HG02798 (cell line): ENCODE results near the gene PRR30.
"Not testable (repeated sequence)": the region's sequence is repeated elsewhere in the genome, so short reads cannot be mapped to it uniquely, and the experiment has no call there.

ENCODE experiments used
- ATAC-seq: cut with Tn5 transposase; IDR thresholded peaks from one replicate; pipeline ENCODE4 v1.9.1; 2021; ENCODE audit warnings: mild to moderate bottlenecking; ENCODE audit not compliant: unreplicated experiment, poor library complexity

The PRR30 gene

GRCh38 chr2:27139310-27139709 is at the start of gene PRR30:
Gene PRR30 (minus strand): TSS chr2:27139410. CDS start chr2:27138329, 1,081 bp downstream.
- no peak for ATAC-seq

GRCh38 chr2:27186613-27187345 is 47.6 kb upstream of the PRR30 start:
- ATAC-seq: no peak

- no peak for ATAC-seq
These were observed 46.3 kb upstream of the PRR30 start for GRCh38 chr2:27185331-27186026.

- no peak for ATAC-seq
These were observed 44.9 kb upstream of the PRR30 start for GRCh38 chr2:27184115-27184514.

GRCh38 chr2:27182346-27182745 is 43.1 kb upstream of the PRR30 start:
- ATAC-seq: no peak

- no peak for ATAC-seq
These were observed 40.3 kb upstream of the PRR30 start for GRCh38 chr2:27179344-27180000.

- ATAC-seq: no peak
These were observed 39.3 kb upstream of the PRR30 start for GRCh38 chr2:27178469-27178868.

- no peak for ATAC-seq
These were observed 38.5 kb upstream of the PRR30 start for GRCh38 chr2:27177441-27178351.

GRCh38 chr2:27175781-27176180 is 36.6 kb upstream of the PRR30 start:
- not testable (repeated sequence) for ATAC-seq

GRCh38 chr2:27175330-27175729 is 36.1 kb upstream of the PRR30 start:
- ATAC-seq: no peak

- no peak for ATAC-seq
These were observed 35.4 kb upstream of the PRR30 start for GRCh38 chr2:27174638-27175037.

GRCh38 chr2:27171351-27171848 is 32.2 kb upstream of the PRR30 start:
- ATAC-seq: no peak

- no peak for ATAC-seq
These were observed 31.5 kb upstream of the PRR30 start for GRCh38 chr2:27170581-27171337.

- no peak for ATAC-seq
These were observed 26.0 kb upstream of the PRR30 start for GRCh38 chr2:27164960-27165763.

- ATAC-seq: no peak
These were observed 23.2 kb upstream of the PRR30 start for GRCh38 chr2:27162151-27163121.

- ATAC-seq: no peak
These were observed 21.0 kb upstream of the PRR30 start for GRCh38 chr2:27160191-27160590.

GRCh38 chr2:27159271-27159670 is 20.1 kb upstream of the PRR30 start:
- no peak for ATAC-seq
